Right atrium auricular region (tissue), 2 donors: ENCODE results near the gene RIPK4. TPM values are rescaled to one million over a fixed set of nuclear protein-coding genes. Genes with fewer than 3 reads are reported as not detected.
"Not testable (repeated sequence)": the region's sequence is repeated elsewhere in the genome, so short reads cannot be mapped to it uniquely, and the experiment has no call there.

Source experiments
- DNase-seq: peaks from one replicate; pipeline ENCODE4 v3.0.0-alpha.2; 2019; ENCODE audit warnings: low spot score
- H3K27ac ChIP-seq, 2 donors: fragments of 200-600 bp; sonication (generic); 1 replicate in 1 of 2; 2 replicates in 1 of 2; pipeline ENCODE4 v1.5.1; 2016 to 2019
- H3K27me3 ChIP-seq, 2 donors: fragments of 200-600 bp; sonication (generic); one replicate each; pipeline versions ENCODE4 v1.5.1 to v1.6.0; 2017 to 2019
- H3K36me3 ChIP-seq: fragments of 200-600 bp; sonication (generic); one replicate; pipeline ENCODE4 v1.5.1; 2016
- H3K4me1 ChIP-seq, 2 donors: fragments of 200-600 bp; sonication (generic); one replicate each; pipeline versions ENCODE4 v1.5.1 to v1.6.0; 2017 to 2019
- H3K4me3 ChIP-seq, 2 donors: fragments of 200-600 bp; sonication (generic); 1 replicate in 1 of 2; 2 replicates in 1 of 2; pipeline ENCODE4 v1.5.1; 2017 to 2019; ENCODE audit warnings: mild to moderate bottlenecking in 1 of 2, moderate library complexity in 1 of 2
- H3K9me3 ChIP-seq, 2 donors: fragments of 200-600 bp; sonication (generic); one replicate each; pipeline ENCODE4 v1.5.1; 2019
- microRNA-seq, 2 donors: library from miRNA; unstranded; fragments of <30 nt; microRNA quantifications; one replicate each; pipeline ENCODE4, GENCODE V29; 2016 to 2017; ENCODE audit warnings: borderline number of aligned reads in 2 of 2, borderline replicate concordance in 1 of 2
- total RNA-seq, 2 donors: library from RNA; depleted of rRNA; stranded (reverse); fragments of >200 nt; gene quantifications; one replicate each; pipeline ENCODE4 v1.1.0, GENCODE V29; 2016
- TF ChIP-seq, protein P1 (sequence below), 2 donors: fragments of 200-600 bp; sonication (generic); IDR thresholded peaks; one replicate each; pipeline ENCODE4 v1.5.1; 2019; ENCODE audit warnings: antibody characterized with exemption in 2 of 2

Gene RIPK4
- total RNA-seq, 2 donors from 2014 or later: 2.1 to 3.5 TPM

GRCh38 chr21:41699311-41699710, 67.5 kb downstream of the RIPK4 start:
- H3K36me3 ChIP-seq: no peaks in the 10 kb centered on the region
- H3K27me3 ChIP-seq: no peaks in the 10 kb centered on the region
- no peak for DNase-seq
- no peaks in the 10 kb centered on the region for H3K4me1 ChIP-seq
- no peaks in the 10 kb centered on the region for H3K9me3 ChIP-seq
- TF ChIP-seq, protein P1, sequence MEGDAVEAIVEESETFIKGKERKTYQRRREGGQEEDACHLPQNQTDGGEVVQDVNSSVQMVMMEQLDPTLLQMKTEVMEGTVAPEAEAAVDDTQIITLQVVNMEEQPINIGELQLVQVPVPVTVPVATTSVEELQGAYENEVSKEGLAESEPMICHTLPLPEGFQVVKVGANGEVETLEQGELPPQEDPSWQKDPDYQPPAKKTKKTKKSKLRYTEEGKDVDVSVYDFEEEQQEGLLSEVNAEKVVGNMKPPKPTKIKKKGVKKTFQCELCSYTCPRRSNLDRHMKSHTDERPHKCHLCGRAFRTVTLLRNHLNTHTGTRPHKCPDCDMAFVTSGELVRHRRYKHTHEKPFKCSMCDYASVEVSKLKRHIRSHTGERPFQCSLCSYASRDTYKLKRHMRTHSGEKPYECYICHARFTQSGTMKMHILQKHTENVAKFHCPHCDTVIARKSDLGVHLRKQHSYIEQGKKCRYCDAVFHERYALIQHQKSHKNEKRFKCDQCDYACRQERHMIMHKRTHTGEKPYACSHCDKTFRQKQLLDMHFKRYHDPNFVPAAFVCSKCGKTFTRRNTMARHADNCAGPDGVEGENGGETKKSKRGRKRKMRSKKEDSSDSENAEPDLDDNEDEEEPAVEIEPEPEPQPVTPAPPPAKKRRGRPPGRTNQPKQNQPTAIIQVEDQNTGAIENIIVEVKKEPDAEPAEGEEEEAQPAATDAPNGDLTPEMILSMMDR (IDR thresholded peaks at IDR 0.05): no peak
- no peak overlapping the region for H3K4me3 ChIP-seq
- H3K27ac ChIP-seq: no peak overlapping the region

DNA sequence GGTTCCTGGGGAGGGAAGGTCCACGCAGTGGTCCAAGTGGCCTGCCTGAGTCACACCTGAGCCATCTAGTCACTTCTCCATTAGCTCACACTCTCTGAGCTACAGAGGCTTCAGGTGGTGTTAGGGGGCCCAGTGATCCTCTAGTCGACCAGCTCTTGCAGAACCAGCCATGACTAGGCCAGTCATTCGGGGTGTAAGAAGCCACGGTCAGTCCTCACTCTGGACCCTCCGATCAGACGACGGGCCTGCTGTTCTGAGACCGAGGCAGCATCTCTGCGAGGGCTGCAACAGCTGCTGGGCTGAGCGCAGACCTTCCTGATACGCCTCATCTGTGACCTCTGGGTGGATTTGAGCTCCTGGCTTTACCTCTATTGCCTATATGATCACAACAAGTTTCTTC, 68.8 kb downstream of the RIPK4 start:
- Histone ChIP-seq H3K4me3 (no peak overlapping the region), H3K4me1 (no peaks in the 10 kb centered on the region), H3K27ac (no peak overlapping the region), H3K27me3 (no peaks in the 10 kb centered on the region), H3K36me3 (no peaks in the 10 kb centered on the region), H3K9me3 (no peaks in the 10 kb centered on the region)
- DNase-seq: no peak
- TF ChIP-seq, protein P1 (IDR thresholded peaks at IDR 0.05): no peak

DNA sequence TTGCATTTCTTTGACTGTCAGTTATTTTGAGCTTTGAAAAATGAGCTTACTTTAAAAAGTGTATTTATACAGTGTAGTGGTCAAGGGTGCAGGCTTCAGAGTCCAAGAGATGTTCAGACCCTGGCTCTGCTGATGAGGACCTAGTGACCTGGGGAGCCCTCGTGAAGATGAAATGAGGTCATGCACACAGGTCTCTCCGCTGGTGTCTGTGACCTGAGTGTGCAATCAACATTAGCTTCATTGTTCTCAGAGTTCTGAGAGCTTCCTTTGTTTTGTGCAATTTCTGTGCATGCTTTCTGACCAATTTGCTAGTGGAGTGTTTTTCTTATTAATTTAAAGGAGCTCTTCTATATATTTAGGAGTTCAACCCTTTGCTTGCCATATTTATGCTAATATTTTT, 71.3 kb downstream of the RIPK4 start:
- H3K36me3 ChIP-seq: no peaks in the 10 kb centered on the region
- no peaks in the 10 kb centered on the region for H3K4me1 ChIP-seq
- no peak overlapping the region for H3K27ac ChIP-seq
- TF ChIP-seq, protein P1 (IDR thresholded peaks at IDR 0.05): no peak
- no peak overlapping the region for H3K4me3 ChIP-seq
- no peak for DNase-seq
- no peaks in the 10 kb centered on the region for H3K9me3 ChIP-seq
- H3K27me3 ChIP-seq: no peaks in the 10 kb centered on the region

DNA sequence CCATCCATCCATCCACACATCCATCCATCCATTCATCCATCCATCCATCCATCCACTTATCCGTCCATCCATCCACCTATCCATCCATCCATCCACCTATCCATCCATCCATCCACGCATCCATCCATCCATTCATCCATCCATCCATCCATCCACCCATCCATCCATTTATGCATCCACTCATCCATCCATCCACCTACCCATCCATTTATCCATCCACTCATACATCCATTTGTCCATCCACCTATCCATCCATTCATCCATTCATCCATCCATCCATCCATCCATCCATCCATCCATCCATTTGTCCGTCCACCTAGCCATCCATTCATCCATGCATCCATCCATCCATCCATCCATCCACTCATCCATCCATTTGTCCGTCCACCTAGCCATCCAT, 72.8 kb downstream of the RIPK4 start:
- H3K9me3 ChIP-seq, H3K27me3 ChIP-seq, DNase-seq, H3K36me3 ChIP-seq, H3K4me1 ChIP-seq, H3K4me3 ChIP-seq, H3K27ac ChIP-seq: not testable (repeated sequence)

- Histone ChIP-seq H3K27me3 (no peaks in the 10 kb centered on the region), H3K9me3 (no peaks in the 10 kb centered on the region), H3K4me1 (no peaks in the 10 kb centered on the region), H3K36me3 (no peaks in the 10 kb centered on the region), H3K27ac (no peak overlapping the region), H3K4me3 (no peak overlapping the region)
- TF ChIP-seq, protein P1 (IDR thresholded peaks at IDR 0.05): no peak
- no peak for DNase-seq
Measured at GRCh38 chr21:41692185-41692565, 74.7 kb downstream of the RIPK4 start.

GRCh38 chr21:41691205-41692184, 75.4 kb downstream of the RIPK4 start:
- Histone ChIP-seq H3K27me3 (no peaks in the 10 kb centered on the region), H3K4me1 (no peaks in the 10 kb centered on the region), H3K36me3 (no peaks in the 10 kb centered on the region), H3K4me3 (no peak overlapping the region), H3K9me3 (no peaks in the 10 kb centered on the region), H3K27ac (no peak overlapping the region)
- TF ChIP-seq, protein P1 (IDR thresholded peaks at IDR 0.05): no peak
- DNase-seq: no peak

Small RNA genes lying within 50 kb of the gene (microRNA-seq; reads per million reads assigned to microRNA genes)
- 0 to 0.71 reads per million in 2 donors for gene MIR6814

Other genes with a start within 250 kb of the RIPK4 start
- gene PRDM15, start 112.3 kb upstream of the RIPK4 start, total RNA-seq: 1 to 10 TPM; 2.6 to 4.2 TPM
- gene C2CD2, start 187.0 kb upstream of the RIPK4 start, total RNA-seq: 1 to 10 TPM; 8.6 to 9.1 TPM
- gene ZBTB21, start 243.3 kb upstream of the RIPK4 start, total RNA-seq: 10 to 100 TPM in 1 of 2 donors, 1 to 10 TPM in 1; 5.5 to 10.3 TPM